Skeletal muscle cell (primary cell): ENCODE data around the gene SOWAHD.
"Not testable (repeated sequence)": the region's sequence is repeated elsewhere in the genome, so short reads cannot be mapped to it uniquely, and the experiment has no call there.

Experiments used
- DNase-seq: peaks from one replicate; pipeline ENCODE4 v3.0.0-alpha.2; 2010; ENCODE audit warnings: low read depth
- H3K4me3 ChIP-seq: 2 replicates; pipeline ENCODE4 v1.5.1; 2011; ENCODE audit warnings: low read depth, mild to moderate bottlenecking, control low read depth, low read length, moderate library complexity

Gene SOWAHD

GRCh38 chrX:119757979-119758730 is at the start of gene SOWAHD:
TSS of gene SOWAHD (plus strand) at chrX:119758588. CDS start at chrX:119758668, 80 bp downstream.
- peak within 1 kb of the TSS; percentile 49 for H3K4me3 ChIP-seq
- no peak for DNase-seq

GRCh38 chrX:119708936-119709335 is 49.5 kb upstream of the SOWAHD start:
- H3K4me3 ChIP-seq: no peak overlapping the region
- DNase-seq: no peak

GRCh38 chrX:119709630-119710029 is 48.8 kb upstream of the SOWAHD start:
- H3K4me3 ChIP-seq: no peak overlapping the region

GRCh38 chrX:119721487-119721886 is 36.9 kb upstream of the SOWAHD start:
- no peak overlapping the region for H3K4me3 ChIP-seq
- DNase-seq: no peak

More at GRCh38 chrX:119709630-119710029, 48.8 kb upstream of the SOWAHD start:
- DNase-seq: no peak

GRCh38 chrX:119721926-119722325 is 36.5 kb upstream of the SOWAHD start:
- no peak for DNase-seq
- no peak overlapping the region for H3K4me3 ChIP-seq

GRCh38 chrX:119726900-119727555 is 31.4 kb upstream of the SOWAHD start:
- no peak overlapping the region for H3K4me3 ChIP-seq
- DNase-seq: no peak

- no peak for DNase-seq
- no peak overlapping the region for H3K4me3 ChIP-seq
Observed at GRCh38 chrX:119728487-119728886, 29.9 kb upstream of the SOWAHD start.

GRCh38 chrX:119729408-119730201 is 28.8 kb upstream of the SOWAHD start:
- peak; percentile 47 for DNase-seq
- H3K4me3 ChIP-seq: no peak overlapping the region

GRCh38 chrX:119734897-119735339 is 23.5 kb upstream of the SOWAHD start:
- H3K4me3 ChIP-seq: no peak overlapping the region
- no peak for DNase-seq

- H3K4me3 ChIP-seq: no peak overlapping the region
- DNase-seq: no peak
Observed at GRCh38 chrX:119735467-119735866, 22.9 kb upstream of the SOWAHD start.

- DNase-seq: no peak
- H3K4me3 ChIP-seq: no peak overlapping the region
Observed at GRCh38 chrX:119736206-119736764, 22.1 kb upstream of the SOWAHD start.

GRCh38 chrX:119738742-119739141 is 19.6 kb upstream of the SOWAHD start:
- DNase-seq: no peak
- H3K4me3 ChIP-seq: no peak overlapping the region

GRCh38 chrX:119745283-119745848 is 13.0 kb upstream of the SOWAHD start:
- H3K4me3 ChIP-seq: no peak overlapping the region
- DNase-seq: no peak

GRCh38 chrX:119750131-119750530 is 8.3 kb upstream of the SOWAHD start:
- not testable (repeated sequence) for DNase-seq, H3K4me3 ChIP-seq

- H3K4me3 ChIP-seq, DNase-seq: not testable (repeated sequence)
Observed at GRCh38 chrX:119750751-119751150, 7.6 kb upstream of the SOWAHD start.

GRCh38 chrX:119753001-119753400 is 5.4 kb upstream of the SOWAHD start:
- no peak overlapping the region for H3K4me3 ChIP-seq
- DNase-seq: no peak

GRCh38 chrX:119753639-119754257 is 4.6 kb upstream of the SOWAHD start:
- no peak for DNase-seq
- no peak overlapping the region for H3K4me3 ChIP-seq

- H3K4me3 ChIP-seq: no peak overlapping the region
- no peak for DNase-seq
Observed at GRCh38 chrX:119755981-119756533, 2.3 kb upstream of the SOWAHD start.
